Measurements from ENCODE around the gene CYP19A1.

Gene CYP19A1

DNA sequence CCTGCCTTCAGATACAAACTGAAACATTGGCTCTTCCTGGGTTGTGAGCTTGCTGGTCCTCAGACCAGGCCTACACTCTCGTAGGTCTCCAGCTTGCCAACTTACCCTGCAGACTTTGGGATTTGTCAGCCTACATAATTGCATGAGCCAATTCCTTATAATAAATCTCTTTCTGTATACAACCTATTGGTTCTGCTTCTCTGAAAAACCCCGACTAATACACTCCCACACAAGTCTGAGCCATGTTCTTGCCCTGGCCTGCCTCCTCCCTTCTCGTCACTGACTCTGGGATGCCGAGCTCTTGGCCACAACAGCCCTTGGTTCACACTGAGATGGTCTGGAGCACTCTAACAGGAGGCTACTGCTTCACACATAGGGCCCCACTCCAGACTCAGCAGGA, 9.5 kb downstream of the CYP19A1 start:
- Histone ChIP-seq H3K4me1 (ENCODE audit: control insufficient read depth, insufficient read depth, low read length) (peaks cover under 1% of the 10 kb centered on the region), H3K27ac (ENCODE audit: insufficient read depth, low read depth, low read length, poor library complexity, severe bottlenecking) (no peak overlapping the region), H3K9me3 (ENCODE audit: control insufficient read depth, low read length) (no peaks in the 10 kb centered on the region), H3K4me3 (ENCODE audit: insufficient read depth, low read depth, low read length) (no peak overlapping the region), H3K36me3 (ENCODE audit: control insufficient read depth, insufficient read depth, low read length) (no peaks in the 10 kb centered on the region), H3K27me3 (ENCODE audit: control insufficient read depth, insufficient read depth, low read length, poor library complexity, severe bottlenecking) (no peaks in the 10 kb centered on the region)
- WGBS, 2 experiments, result 92 to 93% methylated on average over 4 of the region's 4 CpGs

DNA sequence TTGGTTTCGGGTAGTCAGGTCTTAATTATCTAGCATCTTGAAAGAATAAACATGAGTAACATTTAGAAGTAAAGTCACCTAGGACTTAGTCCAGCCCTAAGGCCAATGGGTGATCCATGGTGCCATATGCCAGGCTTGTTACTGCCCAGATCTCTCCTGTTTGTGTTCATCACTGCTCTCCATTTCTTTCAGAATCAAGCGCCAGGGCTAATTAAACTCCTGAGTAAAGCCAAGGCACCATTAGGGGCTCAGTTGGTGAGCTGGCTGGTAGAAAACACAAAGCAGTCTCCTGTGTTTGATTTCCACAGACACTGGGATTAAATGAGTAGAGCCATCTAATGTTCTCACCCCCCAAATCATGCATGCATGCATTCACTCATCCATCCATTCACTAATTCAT, 11.3 kb downstream of the CYP19A1 start:
- Histone ChIP-seq H3K27me3 (ENCODE audit: control insufficient read depth, insufficient read depth, low read length, poor library complexity, severe bottlenecking) (no peaks in the 10 kb centered on the region), H3K4me3 (ENCODE audit: insufficient read depth, low read depth, low read length) (no peak overlapping the region), H3K36me3 (ENCODE audit: control insufficient read depth, insufficient read depth, low read length) (no peaks in the 10 kb centered on the region), H3K4me1 (ENCODE audit: control insufficient read depth, insufficient read depth, low read length) (peaks cover 7% of the 10 kb centered on the region), H3K27ac (ENCODE audit: insufficient read depth, low read depth, low read length, poor library complexity, severe bottlenecking) (no peak overlapping the region), H3K9me3 (ENCODE audit: control insufficient read depth, low read length) (no peaks in the 10 kb centered on the region)
- WGBS, 2 experiments, result 91 to 92% methylated on average over 2 of the region's 2 CpGs

GRCh38 chr15:51325167-51325566, 13.2 kb downstream of the CYP19A1 start:
- no peaks in the 10 kb centered on the region for H3K36me3 ChIP-seq (ENCODE audit: control insufficient read depth, insufficient read depth, low read length)
- no peak overlapping the region for H3K4me3 ChIP-seq (ENCODE audit: insufficient read depth, low read depth, low read length)
- H3K9me3 ChIP-seq (ENCODE audit: control insufficient read depth, low read length), result no peaks in the 10 kb centered on the region
- H3K27ac ChIP-seq (ENCODE audit: insufficient read depth, low read depth, low read length, poor library complexity, severe bottlenecking), result no peak overlapping the region
- H3K27me3 ChIP-seq (ENCODE audit: control insufficient read depth, insufficient read depth, low read length, poor library complexity, severe bottlenecking), result no peaks in the 10 kb centered on the region
- peaks cover 7% of the 10 kb centered on the region for H3K4me1 ChIP-seq (ENCODE audit: control insufficient read depth, insufficient read depth, low read length)
- 90 to 91% methylated on average over 3 of the region's 3 CpGs for WGBS, 2 experiments

GRCh38 chr15:51323749-51324148, 14.6 kb downstream of the CYP19A1 start:
- WGBS, 2 experiments, result 81 to 87% methylated on average over 5 to 7 of the region's 7 CpGs
- Histone ChIP-seq H3K4me1 (ENCODE audit: control insufficient read depth, insufficient read depth, low read length) (peaks cover 7% of the 10 kb centered on the region), H3K36me3 (ENCODE audit: control insufficient read depth, insufficient read depth, low read length) (no peaks in the 10 kb centered on the region), H3K4me3 (ENCODE audit: insufficient read depth, low read depth, low read length) (no peak overlapping the region), H3K27me3 (ENCODE audit: control insufficient read depth, insufficient read depth, low read length, poor library complexity, severe bottlenecking) (no peaks in the 10 kb centered on the region), H3K9me3 (ENCODE audit: control insufficient read depth, low read length) (no peaks in the 10 kb centered on the region), H3K27ac (ENCODE audit: insufficient read depth, low read depth, low read length, poor library complexity, severe bottlenecking) (no peak overlapping the region)

DNA sequence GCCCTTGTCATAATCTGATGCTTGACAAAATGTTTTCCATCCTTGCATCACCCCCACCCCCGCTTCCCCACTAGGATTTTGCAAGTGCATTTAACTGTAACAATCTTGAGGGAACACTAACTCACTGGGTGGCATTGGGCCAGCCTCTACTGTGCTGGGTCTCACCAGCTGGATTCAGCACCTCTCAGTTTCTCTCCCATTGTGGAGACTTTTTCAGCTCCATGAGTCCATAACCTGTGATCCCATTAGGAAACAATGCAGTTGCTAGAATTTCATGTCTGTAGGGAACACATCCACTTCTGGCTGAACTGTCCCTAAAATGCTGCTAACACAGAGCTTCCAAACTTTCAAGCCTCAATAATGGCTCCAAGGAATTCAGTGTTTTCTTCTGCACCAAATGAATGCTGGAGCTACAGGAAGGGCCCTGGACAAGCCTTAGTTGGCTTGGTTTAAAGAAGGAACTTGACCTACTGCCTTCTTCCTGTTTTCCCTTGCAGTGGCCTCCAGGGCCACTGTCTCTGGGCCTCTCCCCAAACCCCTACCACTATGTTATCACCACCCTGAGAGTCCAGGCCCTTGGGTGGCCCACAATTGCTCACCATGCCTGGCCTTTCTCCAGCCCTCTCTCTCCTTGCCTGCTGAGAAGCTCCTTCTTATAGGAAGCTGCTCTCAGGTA, 15.6 kb downstream of the CYP19A1 start:
- Histone ChIP-seq H3K36me3 (ENCODE audit: control insufficient read depth, insufficient read depth, low read length) (no peaks in the 10 kb centered on the region), H3K4me3 (ENCODE audit: insufficient read depth, low read depth, low read length) (no peak overlapping the region), H3K4me1 (ENCODE audit: control insufficient read depth, insufficient read depth, low read length) (peaks cover 7% of the 10 kb centered on the region), H3K27ac (ENCODE audit: insufficient read depth, low read depth, low read length, poor library complexity, severe bottlenecking) (no peak overlapping the region), H3K9me3 (ENCODE audit: control insufficient read depth, low read length) (no peaks in the 10 kb centered on the region), H3K27me3 (ENCODE audit: control insufficient read depth, insufficient read depth, low read length, poor library complexity, severe bottlenecking) (no peaks in the 10 kb centered on the region)
- 94 to 100% methylated on average over 1 of the region's 1 CpG for WGBS, 2 experiments

GRCh38 chr15:51321316-51321715, 17.1 kb downstream of the CYP19A1 start:
- peaks cover 7% of the 10 kb centered on the region for H3K4me1 ChIP-seq (ENCODE audit: control insufficient read depth, insufficient read depth, low read length)
- no peaks in the 10 kb centered on the region for H3K36me3 ChIP-seq (ENCODE audit: control insufficient read depth, insufficient read depth, low read length)
- no peak overlapping the region for H3K27ac ChIP-seq (ENCODE audit: insufficient read depth, low read depth, low read length, poor library complexity, severe bottlenecking)
- no peaks in the 10 kb centered on the region for H3K9me3 ChIP-seq (ENCODE audit: control insufficient read depth, low read length)
- H3K27me3 ChIP-seq (ENCODE audit: control insufficient read depth, insufficient read depth, low read length, poor library complexity, severe bottlenecking), result no peaks in the 10 kb centered on the region
- WGBS, 2 experiments, result 79 to 87% methylated on average over 4 of the region's 4 CpGs
- H3K4me3 ChIP-seq (ENCODE audit: insufficient read depth, low read depth, low read length), result no peak overlapping the region

- Histone ChIP-seq H3K36me3 (ENCODE audit: control insufficient read depth, insufficient read depth, low read length) (no peaks in the 10 kb centered on the region), H3K27ac (ENCODE audit: insufficient read depth, low read depth, low read length, poor library complexity, severe bottlenecking) (no peak overlapping the region), H3K27me3 (ENCODE audit: control insufficient read depth, insufficient read depth, low read length, poor library complexity, severe bottlenecking) (no peaks in the 10 kb centered on the region), H3K4me3 (ENCODE audit: insufficient read depth, low read depth, low read length) (no peak overlapping the region), H3K9me3 (ENCODE audit: control insufficient read depth, low read length) (no peaks in the 10 kb centered on the region), H3K4me1 (ENCODE audit: control insufficient read depth, insufficient read depth, low read length) (peaks cover 7% of the 10 kb centered on the region)
- 94 to 97% methylated on average over 2 of the region's 2 CpGs for WGBS, 2 experiments
These were observed 17.6 kb downstream of the CYP19A1 start for GRCh38 chr15:51320843-51321242.

GRCh38 chr15:51319539-51319938, 18.9 kb downstream of the CYP19A1 start:
- no peaks in the 10 kb centered on the region for H3K27me3 ChIP-seq (ENCODE audit: control insufficient read depth, insufficient read depth, low read length, poor library complexity, severe bottlenecking)
- no peak overlapping the region for H3K27ac ChIP-seq (ENCODE audit: insufficient read depth, low read depth, low read length, poor library complexity, severe bottlenecking)
- no peak overlapping the region for H3K4me3 ChIP-seq (ENCODE audit: insufficient read depth, low read depth, low read length)
- no peaks in the 10 kb centered on the region for H3K9me3 ChIP-seq (ENCODE audit: control insufficient read depth, low read length)
- 88 to 89% methylated on average over 2 of the region's 2 CpGs for WGBS, 2 experiments
- H3K4me1 ChIP-seq (ENCODE audit: control insufficient read depth, insufficient read depth, low read length), result peaks cover 7% of the 10 kb centered on the region
- no peaks in the 10 kb centered on the region for H3K36me3 ChIP-seq (ENCODE audit: control insufficient read depth, insufficient read depth, low read length)

DNA sequence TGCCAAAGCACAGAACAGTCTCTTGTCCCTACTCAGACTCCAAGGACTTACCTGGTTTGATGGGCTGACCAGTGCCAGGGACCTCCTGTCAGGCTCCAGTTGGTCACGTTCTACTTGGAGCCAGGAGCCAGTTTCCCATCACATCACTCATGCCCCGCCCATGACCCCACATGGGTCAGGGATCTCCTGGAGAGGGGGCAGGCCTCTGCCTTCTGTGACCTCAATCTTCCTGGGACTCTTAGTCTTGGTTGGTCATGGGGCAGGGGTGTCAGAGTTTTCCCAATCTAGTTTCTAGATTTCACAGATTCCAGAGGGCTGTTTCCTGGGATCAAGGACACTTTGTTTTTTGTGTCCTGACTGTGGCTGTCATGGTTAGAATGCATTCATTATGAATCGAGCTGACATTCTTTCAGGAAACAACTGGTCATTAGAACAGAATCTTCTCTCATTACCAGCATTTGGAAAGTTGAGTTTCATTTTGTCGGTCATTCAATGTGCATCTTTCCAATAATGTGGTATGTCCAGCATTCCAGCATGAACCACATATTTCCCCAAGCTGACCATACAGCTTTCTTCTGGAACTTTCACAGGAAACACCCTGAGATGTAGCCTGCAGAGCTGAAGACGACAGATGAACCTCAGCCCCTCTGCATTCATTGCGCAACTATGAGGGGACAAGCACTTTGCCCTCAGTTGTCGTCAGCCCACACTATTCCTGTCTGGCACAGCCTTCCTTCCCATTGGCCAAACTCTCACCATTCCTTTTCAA, 19.8 kb downstream of the CYP19A1 start:
- WGBS, 2 experiments, result 91 to 93% methylated on average over 7 of the region's 7 CpGs
- H3K27me3 ChIP-seq (ENCODE audit: control insufficient read depth, insufficient read depth, low read length, poor library complexity, severe bottlenecking), result no peaks in the 10 kb centered on the region
- no peaks in the 10 kb centered on the region for H3K36me3 ChIP-seq (ENCODE audit: control insufficient read depth, insufficient read depth, low read length)
- no peak overlapping the region for H3K4me3 ChIP-seq (ENCODE audit: insufficient read depth, low read depth, low read length)
- H3K27ac ChIP-seq (ENCODE audit: insufficient read depth, low read depth, low read length, poor library complexity, severe bottlenecking), result no peak overlapping the region
- H3K4me1 ChIP-seq (ENCODE audit: control insufficient read depth, insufficient read depth, low read length), result peaks cover 2% of the 10 kb centered on the region
- no peaks in the 10 kb centered on the region for H3K9me3 ChIP-seq (ENCODE audit: control insufficient read depth, low read length)

GRCh38 chr15:51316636-51317035, 21.8 kb downstream of the CYP19A1 start:
- Histone ChIP-seq H3K9me3 (ENCODE audit: control insufficient read depth, low read length) (no peaks in the 10 kb centered on the region), H3K4me3 (ENCODE audit: insufficient read depth, low read depth, low read length) (no peak overlapping the region), H3K27ac (ENCODE audit: insufficient read depth, low read depth, low read length, poor library complexity, severe bottlenecking) (no peak overlapping the region), H3K4me1 (ENCODE audit: control insufficient read depth, insufficient read depth, low read length) (no peaks in the 10 kb centered on the region), H3K36me3 (ENCODE audit: control insufficient read depth, insufficient read depth, low read length) (no peaks in the 10 kb centered on the region), H3K27me3 (ENCODE audit: control insufficient read depth, insufficient read depth, low read length, poor library complexity, severe bottlenecking) (no peaks in the 10 kb centered on the region)
- WGBS, 2 experiments, result 90 to 100% methylated on average over 1 of the region's 1 CpG
